Choroid plexus epithelial cell (primary cell): Measurements from ENCODE around the gene FHAD1.
"Not testable (repeated sequence)": the region's sequence is repeated elsewhere in the genome, so short reads cannot be mapped to it uniquely, and the experiment has no call there.

ENCODE experiments used
- DNase-seq: peaks from one replicate; pipeline ENCODE4 v3.0.0-alpha.2; 2010; ENCODE audit warnings: low read depth
- H3K4me3 ChIP-seq: 2 replicates; pipeline ENCODE4 v1.5.1; 2011; ENCODE audit warnings: low read depth, mild to moderate bottlenecking, control low read depth, low read length, moderate library complexity
- CTCF ChIP-seq: conservative IDR thresholded peaks from 2 replicates; pipeline ENCODE4 v1.5.1; 2011; ENCODE audit warnings: low read depth, mild to moderate bottlenecking, control low read depth, inconsistent platforms, low read length, moderate library complexity

FHAD1 gene

GRCh38 chr1:15424981-15425380, 178.0 kb downstream of the FHAD1 start:
- H3K4me3 ChIP-seq, result no peak overlapping the region
- no peak for DNase-seq
- TF ChIP-seq CTCF, result no peak

- DNase-seq, result no peak
- TF ChIP-seq CTCF, result no peak
- no peak overlapping the region for H3K4me3 ChIP-seq
Observed at GRCh38 chr1:15425521-15425920, 178.5 kb downstream of the FHAD1 start.

GRCh38 chr1:15425958-15426357, 178.9 kb downstream of the FHAD1 start:
- no peak overlapping the region for H3K4me3 ChIP-seq
- DNase-seq, result no peak
- no peak for TF ChIP-seq CTCF

- peak; percentile 34 for DNase-seq
- no peak for TF ChIP-seq CTCF
- H3K4me3 ChIP-seq, result no peak overlapping the region
Observed at GRCh38 chr1:15426492-15427279, 179.7 kb downstream of the FHAD1 start.

GRCh38 chr1:15427280-15427666, 180.2 kb downstream of the FHAD1 start:
- H3K4me3 ChIP-seq, result no peak overlapping the region
- DNase-seq, result no peak

GRCh38 chr1:15428252-15428651, 181.2 kb downstream of the FHAD1 start:
- H3K4me3 ChIP-seq, result not testable (repeated sequence)

More at GRCh38 chr1:15427280-15427666, 180.2 kb downstream of the FHAD1 start:
- no peak for TF ChIP-seq CTCF

GRCh38 chr1:15428815-15429435, 181.9 kb downstream of the FHAD1 start:
- DNase-seq, result no peak
- H3K4me3 ChIP-seq, result no peak overlapping the region
- no peak for TF ChIP-seq CTCF

More at GRCh38 chr1:15428252-15428651, 181.2 kb downstream of the FHAD1 start:
- DNase-seq, result not testable (repeated sequence)
